HEK293T (cell line): Measurements from ENCODE around the gene DHTKD1.

Source experiments
- CTCF ChIA-PET: fragments of 350-600 bp; formaldehyde crosslinking; extraction: SDS; loops from one replicate; lab custom pipeline; 2021; ENCODE audit warnings: antibody characterized with exemption, inconsistent platforms; lab: Yijun Ruan, JAX
- POLR2A ChIA-PET: fragments of 350-600 bp; formaldehyde crosslinking; extraction: SDS; loops from one replicate; lab custom pipeline; 2020; ENCODE audit warnings: antibody characterized with exemption, inconsistent platforms; lab: Yijun Ruan, JAX
- DNase-seq: peaks from one replicate; pipeline ENCODE4 v3.0.0; 2012; ENCODE audit warnings: mixed read lengths; ENCODE audit errors: extremely low spot score
- ARNT ChIP-seq: fragments of 450-650 bp; IDR thresholded peaks from 2 replicates; pipeline ENCODE4 v1.6.1; 2017; ENCODE audit warnings: mild to moderate bottlenecking
- BHLHE40 ChIP-seq: fragments of 450-650 bp; IDR thresholded peaks from 2 replicates; pipeline ENCODE4 v1.6.1; 2016; ENCODE audit warnings: mild to moderate bottlenecking, moderate library complexity, borderline replicate concordance
- CTBP1 ChIP-seq: fragments of 450-650 bp; IDR thresholded peaks from 2 replicates; pipeline ENCODE4 v1.6.1; 2016; ENCODE audit warnings: borderline replicate concordance
- ELF4 ChIP-seq: fragments of 450-650 bp; IDR thresholded peaks from 2 replicates; pipeline ENCODE4 v1.6.1; 2017; ENCODE audit warnings: antibody characterized with exemption
- FOXA1 ChIP-seq: fragments of 450-650 bp; IDR thresholded peaks from 2 replicates; pipeline ENCODE4 v1.6.1; 2016; ENCODE audit warnings: mild to moderate bottlenecking
- FOXK2 ChIP-seq: fragments of 450-650 bp; IDR thresholded peaks from 2 replicates; pipeline ENCODE4 v1.6.1; 2016; ENCODE audit warnings: mild to moderate bottlenecking
- FOXM1 ChIP-seq: fragments of 450-650 bp; IDR thresholded peaks from 2 replicates; pipeline ENCODE4 v1.6.1; 2017; ENCODE audit warnings: mild to moderate bottlenecking, borderline replicate concordance
- HDGF ChIP-seq: fragments of 450-650 bp; IDR thresholded peaks from 2 replicates; pipeline ENCODE4 v1.6.1; 2017; ENCODE audit warnings: antibody characterized with exemption, borderline replicate concordance
- L3MBTL2 ChIP-seq: fragments of 450-650 bp; conservative IDR thresholded peaks from 2 replicates; pipeline ENCODE4 v1.6.1; 2016; ENCODE audit warnings: mild to moderate bottlenecking
- LEF1 ChIP-seq: fragments of 450-650 bp; IDR thresholded peaks from 2 replicates; pipeline ENCODE4 v1.6.1; 2017; ENCODE audit warnings: mild to moderate bottlenecking, borderline replicate concordance
- NFRKB ChIP-seq: fragments of 450-650 bp; IDR thresholded peaks from 2 replicates; pipeline ENCODE4 v1.6.1; 2016; ENCODE audit warnings: mild to moderate bottlenecking, moderate library complexity
- SP1 ChIP-seq: fragments of 450-650 bp; IDR thresholded peaks from 2 replicates; pipeline ENCODE4 v1.6.1; 2017
- SUZ12 ChIP-seq: fragments of 450-650 bp; IDR thresholded peaks from 2 replicates; pipeline ENCODE4 v1.6.1; 2016; ENCODE audit warnings: mild to moderate bottlenecking
- TARDBP ChIP-seq: fragments of 450-650 bp; IDR thresholded peaks from 2 replicates; pipeline ENCODE4 v1.6.1; 2016
- ZNF384 ChIP-seq: fragments of 450-650 bp; IDR thresholded peaks from 2 replicates; pipeline ENCODE4 v1.6.1; 2016
- TF ChIP-seq, protein P1 (sequence below): fragments of 450-650 bp; IDR thresholded peaks from 2 replicates; pipeline ENCODE4 v1.6.1; 2016

The DHTKD1 gene

GRCh38 chr10:12051241-12051640 lies 17.5 kb upstream of the DHTKD1 start:
- ChIA-PET CTCF (no interaction called here), POLR2A (no interaction called here)
- no peak for TF ChIP-seq NFRKB
- no peak for TF ChIP-seq HDGF
- no peak for TF ChIP-seq FOXK2
- TF ChIP-seq, protein P1, sequence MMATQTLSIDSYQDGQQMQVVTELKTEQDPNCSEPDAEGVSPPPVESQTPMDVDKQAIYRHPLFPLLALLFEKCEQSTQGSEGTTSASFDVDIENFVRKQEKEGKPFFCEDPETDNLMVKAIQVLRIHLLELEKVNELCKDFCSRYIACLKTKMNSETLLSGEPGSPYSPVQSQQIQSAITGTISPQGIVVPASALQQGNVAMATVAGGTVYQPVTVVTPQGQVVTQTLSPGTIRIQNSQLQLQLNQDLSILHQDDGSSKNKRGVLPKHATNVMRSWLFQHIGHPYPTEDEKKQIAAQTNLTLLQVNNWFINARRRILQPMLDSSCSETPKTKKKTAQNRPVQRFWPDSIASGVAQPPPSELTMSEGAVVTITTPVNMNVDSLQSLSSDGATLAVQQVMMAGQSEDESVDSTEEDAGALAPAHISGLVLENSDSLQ, result no peak
- TF ChIP-seq CTBP1, result no peak
- no peak for TF ChIP-seq SP1
- no peak for TF ChIP-seq FOXA1
- TF ChIP-seq LEF1, result no peak
- TF ChIP-seq L3MBTL2, result no peak
- no peak for TF ChIP-seq BHLHE40
- no peak for TF ChIP-seq ZNF384
- TF ChIP-seq TARDBP, result no peak
- no peak for TF ChIP-seq ELF4
- no peak for TF ChIP-seq SUZ12
- no peak for TF ChIP-seq ARNT
- TF ChIP-seq FOXM1, result no peak
- no peak for DNase-seq

GRCh38 chr10:12055732-12056131 lies 13.0 kb upstream of the DHTKD1 start:
- CTCF ChIA-PET, result interaction anchor here (0.6 to 1.0 kb wide), 2 partner anchors 10 to 281 kb away, joined by 3 to 4 read pairs; no protein-coding TSS in a partner anchor
- TF ChIP-seq SUZ12 (no peak), HDGF (no peak), ZNF384 (no peak), SP1 (no peak), ARNT (no peak), BHLHE40 (no peak), TARDBP (no peak), L3MBTL2 (no peak), CTBP1 (no peak), FOXM1 (no peak), FOXA1 (no peak)
- TF ChIP-seq, protein P1, result no peak
- no peak for DNase-seq
- POLR2A ChIA-PET, result interaction anchor here (1.2 to 1.3 kb wide), 2 partner anchors 13 kb away, joined by 4 to 5 read pairs; partner anchors contain the start of gene DHTKD1

DNA sequence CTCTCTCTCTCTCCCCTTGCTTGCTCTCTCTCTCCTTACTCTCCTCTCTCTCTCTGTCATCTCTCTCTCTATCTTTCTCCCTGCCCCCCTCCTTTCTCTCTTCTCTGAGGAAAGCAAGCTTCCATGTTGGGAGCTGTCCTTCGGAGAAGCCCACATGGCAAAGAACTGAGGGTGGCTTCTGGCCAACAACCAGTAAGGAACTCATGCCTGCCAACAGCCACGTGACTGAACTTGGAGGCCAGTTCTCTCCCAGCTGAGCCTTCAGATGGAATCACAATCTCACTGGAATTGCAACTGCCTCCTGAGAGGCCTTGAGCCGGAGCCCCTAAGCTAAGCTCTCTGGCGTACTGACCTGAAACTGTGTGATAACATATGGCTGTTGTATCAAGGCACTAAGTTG lies 12.0 kb upstream of the DHTKD1 start:
- TF ChIP-seq ZNF384, result no peak
- no peak for TF ChIP-seq SP1
- no peak for TF ChIP-seq HDGF
- no peak for TF ChIP-seq NFRKB
- TF ChIP-seq FOXK2, result no peak
- TF ChIP-seq SUZ12, result no peak
- no peak for TF ChIP-seq FOXM1
- TF ChIP-seq, protein P1, result no peak
- no peak for TF ChIP-seq FOXA1
- ChIA-PET CTCF (interaction anchor here (0.6 kb wide), 1 partner anchor 74 kb away, joined by 3 read pairs; no protein-coding TSS in a partner anchor), POLR2A (interaction anchor here (1.3 kb wide), 1 partner anchor 12 kb away, joined by 5 read pairs; the partner anchor contains the start of gene DHTKD1)
- no peak for DNase-seq

DNA sequence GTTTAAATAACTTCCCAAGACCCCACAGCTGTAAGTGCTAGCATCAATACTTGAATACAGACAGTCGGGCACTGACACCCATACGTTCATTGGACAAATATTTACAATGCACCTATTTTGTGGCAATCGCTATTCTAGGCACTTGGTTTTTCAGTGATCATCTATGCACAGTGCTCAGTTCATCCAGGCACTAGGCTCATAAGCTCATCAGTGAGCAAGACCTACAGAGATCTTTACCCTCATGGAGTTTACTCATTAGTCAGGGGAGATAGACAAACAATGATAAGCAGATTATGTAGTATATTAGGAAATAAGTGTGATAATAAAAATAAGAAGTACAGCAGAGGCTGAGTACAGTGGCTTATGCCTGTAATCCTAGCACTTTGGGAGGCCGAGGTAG lies 7.6 kb upstream of the DHTKD1 start:
- POLR2A ChIA-PET, result interaction anchor here (1.7 kb wide), 1 partner anchor 18 kb away, joined by 7 read pairs; the partner anchor contains the start of gene UPF2
- TF ChIP-seq NFRKB (no peak), SP1 (no peak), FOXK2 (no peak), TARDBP (no peak), CTBP1 (no peak), HDGF (no peak), BHLHE40 (no peak), ZNF384 (no peak)
- CTCF ChIA-PET, result no interaction called here
- DNase-seq, result no peak

- TF ChIP-seq HDGF, result no peak
- TF ChIP-seq LEF1, result no peak
- no peak for TF ChIP-seq BHLHE40
- no peak for TF ChIP-seq FOXM1
- TF ChIP-seq NFRKB, result no peak
- no peak for TF ChIP-seq L3MBTL2
- TF ChIP-seq CTBP1, result no peak
- TF ChIP-seq SUZ12, result no peak
- TF ChIP-seq, protein P1, result no peak
- no peak for TF ChIP-seq FOXA1
- TF ChIP-seq TARDBP, result no peak
- no peak for TF ChIP-seq FOXK2
- TF ChIP-seq ARNT, result no peak
- no peak for DNase-seq
- ChIA-PET CTCF (interaction anchor here (0.7 kb wide), 1 partner anchor 38 kb away, joined by 3 read pairs; no protein-coding TSS in a partner anchor), POLR2A (interaction anchor here (1.1 to 1.5 kb wide), 2 partner anchors 9 to 20 kb away, joined by 3 to 6 read pairs; partner anchors contain the start of gene UPF2)
These were observed 5.8 kb upstream of the DHTKD1 start for GRCh38 chr10:12062754-12063482.

DNA sequence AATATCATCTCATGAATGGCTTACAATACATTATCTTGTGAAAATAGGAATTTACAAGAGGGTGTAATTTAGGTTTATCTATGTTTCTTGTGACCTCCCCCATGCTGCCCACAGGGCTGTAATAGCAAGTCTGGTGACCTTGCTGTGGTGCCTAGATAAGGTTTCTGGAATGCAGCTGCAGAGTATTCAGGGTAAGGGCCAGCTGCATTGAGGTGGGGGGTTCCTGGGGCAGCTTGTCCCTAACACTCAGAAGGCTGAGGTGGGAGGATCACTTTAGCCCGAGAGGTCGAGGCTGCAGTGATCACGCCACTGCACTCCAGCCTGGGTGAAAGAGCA lies 5.3 kb upstream of the DHTKD1 start:
- CTCF ChIA-PET, result no interaction called here
- POLR2A ChIA-PET, result interaction anchor here (1.1 to 1.5 kb wide), 2 partner anchors 9 to 20 kb away, joined by 3 to 6 read pairs; partner anchors contain the start of gene UPF2

More for the DNA sequence above, 5.3 kb upstream of the DHTKD1 start:
- DNase-seq, result no peak
- TF ChIP-seq HDGF (no peak), SUZ12 (no peak), FOXM1 (no peak), TARDBP (no peak), LEF1 (no peak), L3MBTL2 (no peak), FOXA1 (no peak), ARNT (no peak), CTBP1 (no peak), ZNF384 (no peak), SP1 (no peak)
- TF ChIP-seq, protein P1, result no peak
